H54 (cell line): ENCODE results near the gene ATP11C.
"Not testable (repeated sequence)": the region's sequence is repeated elsewhere in the genome, so short reads cannot be mapped to it uniquely, and the experiment has no call there.

ENCODE experiments used
- DNase-seq: peaks from one replicate; pipeline ENCODE4 v3.0.0; 2011; ENCODE audit warnings: low spot score, mixed read lengths; ENCODE audit not compliant: insufficient read length
- FAIRE-seq: peaks from 3 replicates; lab custom pipeline; 2011; peaks lifted over from hg19 to GRCh38; lab: Jason Lieb, UNC
- POLR2A ChIP-seq: IDR thresholded peaks from 2 replicates; pipeline ENCODE4 v1.6.1; 2011; ENCODE audit warnings: low read depth, mild to moderate bottlenecking, low read length

The ATP11C gene

GRCh38 chrX:139724626-139725025 is 208.2 kb downstream of the ATP11C start:
- DNase-seq (no peak), FAIRE-seq (no peak)
- no peak for TF ChIP-seq POLR2A

GRCh38 chrX:139720979-139721378 is 211.9 kb downstream of the ATP11C start:
- DNase-seq: no peak
- TF ChIP-seq POLR2A: no peak
- FAIRE-seq: no peak

- TF ChIP-seq POLR2A: no peak
- DNase-seq (peak; percentile 33), FAIRE-seq (peak; percentile 94)
Observed at GRCh38 chrX:139720136-139720535, 212.7 kb downstream of the ATP11C start.

GRCh38 chrX:139708067-139708466 is 224.8 kb downstream of the ATP11C start, which contains the start of gene MCF2:
Gene MCF2, minus strand, starts transcription at chrX:139708167. Its CDS starts 56,423 bp downstream, at chrX:139651744.
- no peak for FAIRE-seq
- no peak for TF ChIP-seq POLR2A
- DNase-seq: no peak

- TF ChIP-seq POLR2A: no peak
- DNase-seq (no peak), FAIRE-seq (no peak)
Observed at GRCh38 chrX:139702658-139703057, 230.2 kb downstream of the ATP11C start.

- FAIRE-seq: no peak
- TF ChIP-seq POLR2A: no peak
- DNase-seq: no peak
Observed at GRCh38 chrX:139692908-139693307, 239.9 kb downstream of the ATP11C start.

- FAIRE-seq (no peak), DNase-seq (no peak)
- no peak for TF ChIP-seq POLR2A
Observed at GRCh38 chrX:139692506-139692849, 240.4 kb downstream of the ATP11C start.

GRCh38 chrX:139691843-139692505 is 240.9 kb downstream of the ATP11C start:
- no peak for DNase-seq
- FAIRE-seq: no peak
- no peak for TF ChIP-seq POLR2A

- no peak for DNase-seq
- FAIRE-seq: no peak
- no peak for TF ChIP-seq POLR2A
Observed at GRCh38 chrX:139691493-139691842, 241.4 kb downstream of the ATP11C start.

GRCh38 chrX:139685175-139685574 is 247.7 kb downstream of the ATP11C start:
- not testable (repeated sequence) for DNase-seq, FAIRE-seq

- DNase-seq (no peak), FAIRE-seq (no peak)
- TF ChIP-seq POLR2A: no peak
Observed at GRCh38 chrX:139680356-139680755, 252.5 kb downstream of the ATP11C start.
